H1 (cell line): Measurements from ENCODE around the gene CACNA1F. TPM values are rescaled to one million over a fixed set of nuclear protein-coding genes. Genes with fewer than 3 reads are reported as not detected.

ENCODE experiments used
- EGR1 ChIP-seq: IDR thresholded peaks from 2 replicates; pipeline ENCODE4 v1.6.1; 2011; ENCODE audit warnings: low read depth, low read length, borderline replicate concordance
- SAP30 ChIP-seq: fragments of 300-600 bp; sonication (generic); IDR thresholded peaks from 2 replicates; pipeline ENCODE4 v1.7.1; 2012; ENCODE audit warnings: low read length, moderate library complexity, mild to moderate bottlenecking, inconsistent platforms; ENCODE audit not compliant: insufficient read depth, insufficient replicate concordance
- polyA plus RNA-seq, 7 experiments: library from polyadenylated mRNA; depleted of rRNA in 3 of 7; stranded (reverse) in 5 of 7; unstranded in 2 of 7; fragments of >200 nt in 5 of 7; fragments of 200-250 nt in 2 of 7; gene quantifications; 1 replicate in 5 of 7; 2 replicates in 1 of 7; 4 replicates in 1 of 7; pipeline versions ENCODE4 v1.2.1 to v1.2.3, GENCODE V29; 2011 to 2013; ENCODE audit warnings: missing spikeins in 2 of 7, mixed read lengths in 2 of 7
- total RNA-seq: library from RNA; stranded (reverse); fragmentation: NEBNext Ultra II Directional; extraction: Animal tissue kit (Norgen Biotek cat#: 25700); gene quantifications from 2 replicates; pipeline ENCODE4 v1.2.1, GENCODE V29; 2021

The CACNA1F gene
- total and polyA plus RNA-seq, 2 of the 8 experiments (the other 6 are each of a cell fraction or from before 2014, with no cell fraction given), result 0.59 to 0.84 TPM

DNA sequence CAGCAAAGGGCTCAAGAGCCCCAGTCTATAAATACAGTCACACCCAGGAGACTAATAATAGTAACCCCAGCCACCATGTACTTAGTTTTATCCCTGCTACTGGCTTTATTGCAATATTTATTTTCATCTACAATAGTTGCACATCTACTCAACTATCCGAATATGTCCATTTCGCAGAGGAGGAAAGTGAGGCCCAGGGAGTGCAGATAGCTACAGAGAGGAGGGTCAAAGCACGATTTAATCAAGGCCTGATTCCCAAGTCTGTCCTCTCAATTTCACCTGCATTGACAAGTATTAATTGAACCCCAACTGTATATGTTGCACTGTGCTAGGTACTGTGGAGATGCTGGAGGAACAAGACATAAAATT lies 65.4 kb downstream of the CACNA1F start (continued):
- no peak for TF ChIP-seq SAP30
- no peak for TF ChIP-seq EGR1
- TF ChIP-seq, all 59 proteins: peak for 0
